Activated CD4-positive, CD25-positive, alpha-beta regulatory T cell treated with anti-CD3 and anti-CD28 coated beads, Interleukin-2, amount 50 U/mL, for 16 hours (primary cell): ENCODE results near the gene PUS10.
A peak's percentile ranks its signal among the peaks of the same experiment; 100 is the strongest.
"Not testable (repeated sequence)": the region's sequence is repeated elsewhere in the genome, so short reads cannot be mapped to it uniquely, and the experiment has no call there.

Experiments
- DNase-seq: peaks from one replicate; pipeline ENCODE4 v3.0.0-alpha.2; 2020; ENCODE audit warnings: low read depth, low spot score

PUS10 gene, protein sequence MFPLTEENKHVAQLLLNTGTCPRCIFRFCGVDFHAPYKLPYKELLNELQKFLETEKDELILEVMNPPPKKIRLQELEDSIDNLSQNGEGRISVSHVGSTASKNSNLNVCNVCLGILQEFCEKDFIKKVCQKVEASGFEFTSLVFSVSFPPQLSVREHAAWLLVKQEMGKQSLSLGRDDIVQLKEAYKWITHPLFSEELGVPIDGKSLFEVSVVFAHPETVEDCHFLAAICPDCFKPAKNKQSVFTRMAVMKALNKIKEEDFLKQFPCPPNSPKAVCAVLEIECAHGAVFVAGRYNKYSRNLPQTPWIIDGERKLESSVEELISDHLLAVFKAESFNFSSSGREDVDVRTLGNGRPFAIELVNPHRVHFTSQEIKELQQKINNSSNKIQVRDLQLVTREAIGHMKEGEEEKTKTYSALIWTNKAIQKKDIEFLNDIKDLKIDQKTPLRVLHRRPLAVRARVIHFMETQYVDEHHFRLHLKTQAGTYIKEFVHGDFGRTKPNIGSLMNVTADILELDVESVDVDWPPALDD

DNA sequence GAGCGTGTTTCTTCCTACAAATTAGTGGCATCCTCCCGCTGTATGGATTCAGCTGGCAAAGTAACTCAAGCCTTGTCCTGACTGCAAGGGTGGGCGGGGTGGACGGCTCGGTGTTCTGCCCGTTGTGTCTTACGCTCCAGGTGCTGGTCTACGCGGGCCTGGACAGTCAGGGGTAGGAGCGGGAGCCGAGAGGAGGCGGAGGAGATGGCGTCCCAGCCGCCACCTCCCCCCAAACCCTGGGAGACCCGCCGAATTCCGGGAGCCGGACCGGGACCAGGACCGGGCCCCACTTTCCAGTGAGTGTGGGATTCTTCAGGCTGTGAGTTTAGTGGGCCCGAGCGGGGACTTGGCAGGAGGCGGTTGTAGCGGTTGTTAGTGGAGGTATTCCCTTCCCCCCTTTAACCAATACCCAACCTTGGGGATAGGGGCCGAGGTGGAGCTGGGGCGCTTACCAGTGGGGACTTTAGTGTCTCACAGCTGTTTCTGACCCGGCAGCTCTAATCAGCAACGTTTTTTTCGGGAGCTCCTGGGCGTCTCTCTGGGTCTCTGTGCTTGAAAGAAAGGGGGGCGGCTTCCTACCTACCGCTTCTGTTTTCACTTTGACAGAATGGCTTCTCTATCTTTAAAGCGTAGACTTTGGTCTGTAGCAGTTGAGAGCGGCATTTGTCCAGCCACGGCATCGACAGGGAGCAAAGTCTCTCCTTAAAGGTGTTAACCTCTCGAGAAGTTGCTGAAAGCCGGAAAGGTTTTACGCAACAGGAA, at the start of gene PUS10, which contains the start of gene PEX13:
Gene PUS10, minus strand, starts transcription at position 700 of the 762 bp plus-strand sequence. CDS start 6,365 bp downstream, outside the sequence.
Gene PEX13, plus strand, starts transcription at position 165 of the 762 bp plus-strand sequence. Its CDS starts 40 bp downstream, at position 205.
- DNase-seq: peak; percentile 40

DNA sequence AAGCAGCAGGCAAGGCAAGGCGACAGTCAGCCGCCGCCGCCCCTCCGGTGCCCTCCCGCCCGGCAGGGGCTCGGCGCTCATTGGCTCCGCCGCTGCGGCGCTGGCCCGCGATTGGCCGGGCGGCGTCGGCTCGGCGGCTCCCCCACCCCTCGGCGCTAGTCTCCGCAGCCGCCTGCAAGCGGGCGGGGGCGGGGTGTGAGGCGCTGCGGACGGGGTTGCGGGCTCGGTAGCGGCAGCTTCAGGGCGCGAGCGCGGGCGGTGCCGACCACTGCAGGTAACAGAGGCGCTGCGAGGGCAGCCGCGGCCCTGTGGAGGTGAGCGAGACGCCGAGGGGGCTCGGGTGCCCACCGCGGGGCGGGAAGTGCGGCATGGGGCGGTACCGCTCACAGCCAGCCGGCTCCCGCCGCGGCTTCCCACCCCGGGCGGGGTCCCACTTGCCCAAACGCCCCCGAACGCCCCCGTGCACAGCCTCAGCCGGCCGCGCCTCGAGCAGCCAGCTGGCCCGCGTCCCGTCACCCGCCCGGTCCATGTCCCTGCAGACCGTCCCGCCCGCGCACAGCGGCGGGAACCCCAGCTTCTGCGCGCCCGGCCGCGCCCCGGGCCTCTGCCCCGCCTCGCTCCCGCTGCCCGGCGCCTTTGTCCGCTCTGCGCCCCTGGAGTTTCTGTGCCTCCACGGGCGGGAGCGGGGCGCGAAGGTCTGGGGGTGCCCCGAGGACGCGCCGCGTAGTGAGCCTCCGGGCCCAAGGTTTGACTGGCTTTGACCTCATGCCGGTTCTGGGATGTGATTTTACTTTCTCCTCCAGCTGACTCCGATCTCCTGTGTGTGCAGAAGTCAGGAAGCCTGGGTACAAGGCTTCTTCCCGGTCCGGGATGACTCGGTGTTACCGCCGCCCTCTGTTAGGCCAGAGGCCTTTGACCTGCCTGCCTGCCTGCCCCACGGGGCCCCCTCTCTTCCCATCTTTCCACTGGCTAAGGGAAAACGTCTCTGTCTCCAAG, 48.0 kb upstream of the PUS10 start, which contains the start of gene SANBR:
Gene SANBR, plus strand, starts transcription at position 158 of the 996 bp plus-strand sequence. CDS start 4,480 bp downstream, outside the sequence.
- DNase-seq: peak; percentile 68

DNA sequence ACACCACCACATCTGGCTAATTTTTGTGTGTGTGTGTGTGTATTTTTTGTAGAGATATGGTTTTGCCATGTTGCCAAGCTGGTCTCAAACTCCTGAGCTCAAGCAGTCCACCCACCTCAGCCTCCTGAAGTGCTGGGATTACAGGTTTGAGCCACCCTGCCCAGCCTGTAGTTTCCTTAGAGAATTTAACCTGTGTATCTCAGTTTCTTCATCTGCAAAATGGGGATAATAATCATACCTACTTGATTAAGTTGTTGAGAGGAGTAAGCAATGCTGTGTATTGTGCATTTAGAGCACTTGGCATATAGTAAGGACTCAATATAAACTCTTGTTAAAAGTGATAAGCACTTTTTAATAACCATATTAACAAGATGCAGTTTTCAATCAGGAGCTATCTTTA, 41.3 kb upstream of the PUS10 start:
- no peak for DNase-seq

DNA sequence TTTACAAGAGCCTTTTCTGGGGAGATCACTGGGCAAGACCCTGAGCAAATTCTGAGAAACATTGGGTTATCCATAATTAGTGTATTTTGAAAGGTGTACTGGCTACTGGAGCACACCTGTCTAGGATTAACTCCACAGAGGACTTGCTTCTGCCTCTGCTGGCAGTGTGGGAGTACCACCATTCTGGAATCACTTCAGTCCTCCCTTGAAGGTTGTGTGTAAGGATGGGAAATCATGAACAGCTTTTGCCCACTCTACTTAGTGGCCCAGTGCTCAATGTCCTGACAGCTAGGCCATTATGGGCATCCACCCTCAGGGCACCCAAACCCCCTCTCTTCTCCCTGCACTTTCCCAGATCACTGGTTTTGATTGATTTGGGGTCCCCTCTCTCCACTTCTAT, 39.5 kb upstream of the PUS10 start:
- no peak for DNase-seq

DNA sequence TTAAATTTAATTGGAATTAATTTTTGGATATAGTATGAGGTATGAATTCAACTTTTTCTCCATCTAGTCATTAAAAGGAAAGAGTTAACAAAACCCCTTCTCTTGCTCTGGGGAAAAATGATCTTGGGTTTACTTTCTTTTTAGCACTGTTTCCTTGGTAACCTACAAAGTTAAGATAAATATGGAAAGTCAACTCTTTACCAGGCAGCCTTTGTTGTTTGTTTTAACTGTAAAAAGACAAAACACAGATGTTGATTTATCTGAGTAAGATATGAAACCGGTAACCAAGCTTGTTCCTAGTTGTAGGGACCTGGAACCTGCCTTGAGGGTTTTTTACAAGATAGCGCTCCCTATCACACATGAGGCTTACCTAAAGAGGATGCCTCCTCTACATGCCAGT, 37.5 kb upstream of the PUS10 start:
- no peak for DNase-seq

DNA sequence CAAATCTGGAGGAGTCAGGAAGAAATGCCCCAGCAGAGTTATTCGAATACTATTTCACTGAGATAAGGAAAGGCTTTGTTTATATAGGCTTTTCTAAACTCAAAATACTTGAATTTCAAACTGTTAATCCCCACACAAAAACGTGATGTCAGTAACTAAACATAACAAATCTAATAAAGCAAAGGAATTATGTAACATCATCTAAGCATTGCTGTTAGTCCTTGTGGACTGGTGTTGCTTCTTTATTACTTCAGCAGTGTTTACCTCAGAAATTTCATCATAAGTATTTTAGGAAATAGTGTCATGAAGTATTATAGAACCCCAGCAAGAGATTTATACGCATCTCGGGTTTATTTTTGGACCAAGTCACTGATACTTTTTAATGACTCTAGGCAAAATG, 27.9 kb upstream of the PUS10 start:
- no peak for DNase-seq

DNA sequence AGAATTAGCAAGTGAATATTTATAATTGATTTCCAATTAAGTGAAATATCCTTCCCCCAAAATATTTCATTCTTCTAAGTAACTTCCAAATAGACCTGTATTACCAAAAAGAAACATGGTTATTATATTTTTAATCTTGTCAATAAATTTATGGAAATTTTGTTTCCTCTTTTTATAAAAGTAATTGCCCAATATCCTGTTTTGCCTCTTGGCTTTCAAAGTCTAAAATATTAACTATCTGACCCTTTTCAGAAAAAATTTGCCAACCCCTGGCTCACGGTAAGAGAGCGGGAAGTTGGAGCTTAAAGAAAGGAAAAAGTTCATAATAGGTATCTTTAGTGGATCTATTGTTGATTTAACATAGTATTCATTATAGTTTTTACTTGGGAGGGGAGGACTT, 27.2 kb upstream of the PUS10 start:
- DNase-seq: no peak

DNA sequence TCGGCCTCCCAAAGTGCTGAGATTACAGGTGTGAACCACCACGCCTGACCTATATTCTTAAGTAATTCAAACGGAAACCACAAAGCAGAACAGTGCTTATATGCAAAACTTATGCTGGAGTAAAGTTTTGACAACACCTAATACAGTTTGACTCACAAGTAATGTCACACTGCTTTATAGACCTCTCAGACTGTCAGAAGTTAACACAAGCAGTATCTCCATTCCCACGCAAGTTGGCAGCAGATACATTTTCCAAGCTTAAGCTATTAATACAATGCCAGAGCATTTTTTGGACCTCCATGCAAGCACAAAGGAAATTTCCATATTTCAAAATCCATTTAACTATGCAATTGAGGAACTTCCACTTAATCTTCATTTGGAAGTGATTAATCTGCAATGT, 26.6 kb upstream of the PUS10 start:
- no peak for DNase-seq

DNA sequence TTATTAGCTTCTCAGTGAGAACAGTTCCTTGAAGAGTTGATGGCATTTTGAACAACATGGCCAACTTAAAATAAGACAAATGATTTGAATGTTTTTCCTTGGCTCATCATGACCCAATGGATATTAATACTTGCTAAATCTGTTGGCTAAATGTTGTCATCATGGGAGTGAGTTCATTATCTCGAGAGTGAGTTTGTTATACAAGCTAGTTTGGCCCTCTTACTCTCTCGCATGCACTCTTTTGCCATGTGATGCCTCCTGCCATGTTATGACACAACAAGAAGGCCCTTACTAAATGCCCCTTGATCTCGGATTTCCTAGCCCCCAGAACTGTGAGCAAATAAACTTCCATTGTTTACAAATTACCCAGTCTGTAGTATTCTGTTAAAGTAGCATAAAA, 24.8 kb upstream of the PUS10 start:
- DNase-seq: no peak

DNA sequence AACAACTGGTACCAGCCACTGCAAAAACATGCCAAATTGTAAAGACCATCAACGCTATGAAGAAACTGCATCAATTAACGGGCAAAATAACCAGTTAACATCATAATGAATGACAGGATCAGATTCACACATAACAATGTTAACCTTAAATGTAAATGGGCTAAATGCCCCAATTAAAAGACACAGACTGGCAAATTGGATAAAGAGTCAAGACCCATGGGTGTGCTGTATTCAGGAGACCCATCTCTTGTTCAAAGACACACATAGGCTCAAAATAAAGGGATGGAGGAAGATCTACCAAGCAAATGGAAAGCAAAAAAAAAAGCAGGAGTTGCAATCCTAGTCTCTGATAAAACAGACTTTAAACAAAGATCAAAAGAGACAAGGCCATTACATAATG, 18.6 kb upstream of the PUS10 start:
- DNase-seq: not testable (repeated sequence)

DNA sequence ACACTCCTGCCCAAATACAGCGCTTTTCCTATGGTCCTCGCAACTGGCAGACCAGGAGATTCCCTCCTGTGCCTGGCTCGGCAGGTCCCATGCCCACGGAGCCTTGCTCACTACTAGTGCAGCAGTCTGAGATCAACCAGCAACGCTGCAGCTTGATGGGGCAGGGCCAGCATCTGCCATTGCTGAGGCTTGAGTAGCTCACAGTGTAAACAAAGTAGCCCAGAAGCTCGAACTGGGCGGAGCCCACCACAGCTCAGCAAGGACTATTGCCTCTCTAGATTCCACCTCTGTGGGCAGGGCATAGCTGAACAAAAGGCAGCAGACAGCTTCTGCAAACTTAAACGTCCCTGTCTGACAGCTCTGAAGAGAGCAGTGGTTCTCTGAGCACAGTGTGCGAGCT, 16.5 kb upstream of the PUS10 start:
- not testable (repeated sequence) for DNase-seq

DNA sequence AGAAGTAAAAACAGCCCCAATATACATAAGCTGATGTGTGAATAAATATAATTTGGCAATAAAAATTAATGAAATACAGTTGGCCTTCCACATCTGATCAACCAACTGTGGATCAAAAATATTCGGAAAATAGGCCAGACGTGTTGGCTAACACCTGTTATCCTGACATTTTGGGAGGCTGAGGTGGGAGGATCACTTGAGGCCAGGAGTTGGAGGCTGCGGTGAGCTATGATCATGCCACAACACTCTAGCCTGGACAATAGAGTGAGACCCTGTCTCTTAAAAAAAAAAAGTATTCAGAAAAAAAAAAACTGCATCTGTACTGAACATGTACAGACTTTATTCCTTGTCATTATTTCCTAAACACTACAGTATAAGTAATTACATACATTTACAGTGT, 11.5 kb upstream of the PUS10 start:
- DNase-seq: no peak

DNA sequence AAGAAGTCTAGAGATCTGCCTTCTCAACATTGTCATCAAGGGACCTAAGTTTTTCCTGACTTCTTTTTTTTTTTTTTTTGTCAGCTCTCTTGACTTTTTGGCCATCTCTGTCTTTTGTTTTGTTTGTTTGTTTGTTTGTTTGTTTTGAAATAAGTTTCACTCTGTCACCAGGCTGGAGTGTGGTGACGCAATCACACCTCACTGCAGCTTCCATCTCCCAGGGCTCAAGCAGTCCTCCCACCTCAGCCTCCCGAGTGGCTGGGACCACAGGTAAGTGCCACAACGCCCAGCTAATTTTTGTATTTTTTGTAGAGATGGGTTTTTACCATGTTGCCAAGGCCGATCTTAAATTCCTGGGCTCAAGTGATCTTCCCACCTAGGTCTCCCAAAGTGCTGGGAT, 5.6 kb upstream of the PUS10 start:
- DNase-seq: no peak

DNA sequence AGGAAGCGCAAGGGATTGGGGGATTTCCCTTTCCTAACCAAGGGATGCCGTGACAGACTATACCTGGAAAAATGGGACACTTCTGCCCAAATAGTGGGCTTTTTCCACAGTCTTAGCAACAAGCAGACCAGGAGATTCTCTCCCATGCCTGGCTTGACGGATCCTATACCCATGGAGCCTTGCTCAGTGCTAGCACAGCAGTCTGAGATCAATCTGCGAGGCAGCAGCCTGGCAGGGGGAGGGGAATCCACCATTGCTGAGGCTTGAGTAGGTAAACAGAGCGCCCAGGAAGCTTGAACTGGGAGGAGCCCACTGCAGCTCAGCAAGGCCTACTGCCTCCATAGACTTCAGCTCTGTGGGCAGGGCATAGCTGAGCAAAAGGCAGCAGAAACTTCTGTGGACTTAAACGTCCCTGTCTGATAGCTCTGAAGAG, 3.2 kb upstream of the PUS10 start:
- DNase-seq: no peak

DNA sequence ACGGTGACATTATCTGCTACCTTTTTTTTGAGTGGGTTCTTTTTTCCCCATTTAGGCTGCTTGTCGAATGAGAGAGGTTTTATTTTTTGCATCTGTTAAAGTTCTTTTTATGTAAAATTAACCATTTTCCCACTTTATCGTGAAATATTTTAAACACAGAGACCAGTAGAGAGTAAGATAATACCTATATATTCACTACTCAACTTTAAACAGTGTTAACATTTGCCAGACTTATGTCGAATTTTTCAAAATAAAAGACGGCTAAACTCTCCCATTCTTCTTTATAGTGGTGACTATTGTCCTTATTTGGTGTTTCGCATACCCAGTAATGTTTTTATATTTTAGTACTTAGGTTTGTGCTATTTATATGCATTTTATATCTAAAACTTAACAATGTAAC, 743 bp upstream of the PUS10 start:
- DNase-seq: no peak

DNA sequence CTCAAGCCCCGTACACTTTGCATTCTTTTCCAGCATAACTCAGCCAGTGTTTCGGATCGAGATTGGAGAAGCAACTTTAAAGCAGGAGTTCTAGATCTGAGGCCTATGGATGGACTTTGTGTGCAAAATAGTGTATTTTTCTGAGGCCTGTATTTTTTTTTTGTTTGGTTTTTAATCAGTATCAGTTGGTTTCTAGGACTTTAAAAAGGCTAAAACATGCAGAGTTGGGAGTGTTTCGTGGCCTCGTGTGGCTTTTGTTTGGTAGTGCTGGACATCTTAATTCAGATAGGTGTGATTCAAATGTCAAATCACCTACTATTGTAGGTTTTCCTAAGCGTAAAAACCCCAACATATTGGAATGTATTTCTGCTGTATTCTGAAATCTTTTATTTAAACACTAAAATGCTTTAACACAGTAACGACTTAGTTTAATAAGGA, 282 bp upstream of the PUS10 start:
- DNase-seq: no peak

DNA sequence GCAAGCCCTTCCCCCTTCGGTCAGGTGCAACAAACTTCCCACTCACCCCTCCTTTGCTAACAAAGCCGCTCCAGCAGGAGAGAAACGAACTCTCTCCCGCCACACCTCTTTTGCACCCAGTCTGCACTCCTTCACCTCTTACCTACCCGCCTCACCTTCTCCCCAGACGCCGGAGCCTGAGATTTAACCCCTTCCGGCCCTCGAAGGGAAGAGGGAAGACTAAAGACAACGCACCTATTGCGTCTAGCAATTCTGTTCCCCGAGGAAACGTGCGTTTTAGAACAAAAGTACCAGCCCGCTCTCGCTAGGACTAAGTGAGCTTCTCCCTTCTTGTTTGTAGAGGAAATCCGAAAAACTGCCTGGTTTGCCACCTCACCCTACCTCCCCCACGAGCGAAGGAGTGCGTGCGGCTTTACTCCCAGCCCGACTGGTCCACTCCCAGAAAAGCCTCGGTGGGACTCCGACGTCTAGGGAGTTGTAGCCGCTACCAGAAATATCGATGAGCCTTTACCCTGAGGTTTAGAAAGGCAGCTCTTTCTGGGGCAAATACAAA, 976 bp downstream of the PUS10 start:
- DNase-seq: peak; percentile 52

DNA sequence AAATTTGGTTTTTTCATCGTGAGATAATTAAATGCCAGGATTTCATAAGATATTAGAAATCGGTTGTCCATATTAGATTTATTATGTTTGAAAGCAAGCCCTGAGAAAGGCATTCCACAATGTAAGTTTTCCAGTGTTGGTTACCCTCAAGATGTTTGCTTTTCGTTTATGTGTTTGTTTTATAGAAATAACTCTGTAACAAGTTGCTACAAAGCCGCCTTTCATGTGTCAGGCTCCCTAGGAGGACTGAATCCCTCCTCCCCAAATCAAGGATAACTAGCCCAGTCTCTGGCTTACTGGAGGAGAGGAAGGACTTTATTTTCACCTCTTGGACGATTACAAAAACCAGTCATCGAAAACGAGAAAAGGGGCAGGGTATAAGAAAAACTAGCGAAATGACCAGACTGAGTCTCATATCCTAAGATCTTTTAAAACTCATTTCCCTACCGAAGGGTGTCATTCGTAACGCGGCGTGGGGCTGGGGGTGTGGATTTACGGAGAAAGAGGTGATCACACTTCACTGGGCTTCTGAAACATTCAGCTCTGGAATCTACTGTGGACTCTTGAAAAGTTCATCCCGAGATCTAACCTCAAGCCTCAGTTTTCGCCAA, 1.6 kb downstream of the PUS10 start:
- DNase-seq: peak; percentile 4

DNA sequence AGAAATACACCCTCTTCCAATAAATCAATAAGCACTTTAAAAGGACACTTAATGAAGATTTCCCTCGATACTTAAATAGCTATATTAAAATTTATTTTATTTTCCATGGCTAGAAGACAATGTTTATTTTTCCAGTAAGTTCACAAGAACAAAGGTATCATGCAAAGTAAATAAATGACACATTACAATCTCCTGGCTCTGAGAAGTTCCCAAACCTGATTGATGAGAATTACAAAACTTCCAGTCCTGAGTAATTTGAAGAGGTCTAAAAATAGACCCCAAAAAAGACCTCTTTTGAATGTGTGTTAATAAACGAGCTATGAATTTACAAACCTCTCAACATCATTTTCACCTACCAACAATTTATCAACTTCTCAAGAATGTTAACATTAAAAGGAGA, 2.1 kb downstream of the PUS10 start:
- DNase-seq: no peak

DNA sequence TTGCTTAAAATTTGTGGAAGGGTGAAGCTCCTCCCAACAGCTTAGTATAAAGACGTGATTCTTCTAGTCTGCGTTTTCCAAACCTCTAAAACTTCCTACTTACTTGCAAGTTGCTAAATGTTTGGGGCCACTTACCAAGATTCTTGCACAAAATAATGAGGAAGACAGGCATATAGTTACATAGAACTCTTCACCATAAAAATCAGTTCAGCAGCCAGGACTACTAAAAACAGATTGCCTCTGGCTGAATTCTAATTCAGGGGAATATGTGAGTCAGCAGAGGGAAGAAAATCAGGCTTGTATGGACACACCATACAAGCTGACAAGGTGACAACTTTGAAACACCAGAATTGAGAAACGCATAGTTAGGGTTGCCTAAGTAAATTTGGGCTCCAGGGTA, 3.3 kb downstream of the PUS10 start:
- DNase-seq: no peak
